MV-4-11 (cell line): ENCODE results near the gene EPHA6.

Experiments
- DNase-seq: peaks from one replicate; lab custom pipeline; 2025; lab: John Stamatoyannopoulos, UW

Gene EPHA6

GRCh38 chr3:97646932-97647331 lies 832.5 kb downstream of the EPHA6 start:
- no peak for DNase-seq

- no peak for DNase-seq
Measured at GRCh38 chr3:97647441-97647982, 833.1 kb downstream of the EPHA6 start.

GRCh38 chr3:97655971-97656370 lies 841.6 kb downstream of the EPHA6 start:
- no peak for DNase-seq

GRCh38 chr3:97656638-97657037 lies 842.2 kb downstream of the EPHA6 start:
- no peak for DNase-seq

- no peak for DNase-seq
Measured at GRCh38 chr3:97658668-97659285, 844.4 kb downstream of the EPHA6 start.

GRCh38 chr3:97662264-97662663 lies 847.9 kb downstream of the EPHA6 start:
- no peak for DNase-seq

GRCh38 chr3:97662762-97663161 lies 848.4 kb downstream of the EPHA6 start:
- no peak for DNase-seq

- no peak for DNase-seq
Measured at GRCh38 chr3:97665896-97666295, 851.5 kb downstream of the EPHA6 start.

GRCh38 chr3:97670952-97671351 lies 856.6 kb downstream of the EPHA6 start:
- no peak for DNase-seq

GRCh38 chr3:97673357-97673997 lies 859.1 kb downstream of the EPHA6 start:
- no peak for DNase-seq

- no peak for DNase-seq
Measured at GRCh38 chr3:97674461-97674860, 860.1 kb downstream of the EPHA6 start.

GRCh38 chr3:97680210-97680609 lies 865.8 kb downstream of the EPHA6 start:
- DNase-seq = no peak

- DNase-seq = no peak
Measured at GRCh38 chr3:97680696-97681095, 866.3 kb downstream of the EPHA6 start.

GRCh38 chr3:97684490-97684889 lies 870.1 kb downstream of the EPHA6 start:
- no peak for DNase-seq

- no peak for DNase-seq
Measured at GRCh38 chr3:97686258-97686657, 871.9 kb downstream of the EPHA6 start.

GRCh38 chr3:97687734-97688133 lies 873.3 kb downstream of the EPHA6 start:
- no peak for DNase-seq

- DNase-seq = no peak
Measured at GRCh38 chr3:97689111-97689510, 874.7 kb downstream of the EPHA6 start.

- DNase-seq = no peak
Measured at GRCh38 chr3:97689962-97690361, 875.6 kb downstream of the EPHA6 start.

GRCh38 chr3:97691354-97691753 lies 877.0 kb downstream of the EPHA6 start:
- DNase-seq = no peak

GRCh38 chr3:97692389-97692788 lies 878.0 kb downstream of the EPHA6 start:
- no peak for DNase-seq

- DNase-seq = no peak
Measured at GRCh38 chr3:97692831-97693230, 878.4 kb downstream of the EPHA6 start.

- DNase-seq = no peak
Measured at GRCh38 chr3:97694876-97695275, 880.5 kb downstream of the EPHA6 start.

GRCh38 chr3:97698691-97699090 lies 884.3 kb downstream of the EPHA6 start:
- no peak for DNase-seq

GRCh38 chr3:97699889-97700288 lies 885.5 kb downstream of the EPHA6 start:
- no peak for DNase-seq
